Measurements from ENCODE around the gene GOLGA2.

DNA sequence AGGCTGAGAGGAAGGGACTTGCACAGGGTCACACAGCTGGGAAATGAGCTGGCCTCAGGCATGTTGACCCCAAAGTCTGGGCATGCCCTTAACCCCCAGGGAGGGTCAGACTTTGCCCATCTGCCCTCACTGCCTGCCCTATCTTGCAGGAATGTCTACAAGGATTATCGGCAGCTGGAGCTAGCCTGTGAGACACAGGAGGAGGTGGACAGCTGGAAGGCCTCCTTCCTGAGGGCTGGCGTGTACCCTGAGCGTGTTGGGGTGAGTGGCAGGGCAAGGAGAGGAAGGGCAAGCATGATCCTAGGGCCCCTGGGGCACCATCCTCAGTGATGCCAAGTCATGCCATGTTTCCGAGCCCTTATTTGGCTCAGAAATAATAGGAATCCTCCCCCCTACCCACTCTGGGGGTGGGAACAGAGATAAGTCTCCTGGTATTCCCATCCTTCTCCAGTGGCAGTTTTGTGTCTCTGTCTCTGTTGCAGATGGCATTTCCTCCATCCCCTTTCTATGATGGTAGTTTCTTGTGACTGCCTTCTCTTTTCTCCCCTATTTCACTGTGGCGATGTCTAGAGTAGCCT, 28.5 kb downstream of the GOLGA2 start:
- no peak for TF ChIP-seq EZH2 (IDR thresholded peaks at IDR 0.05; ENCODE audit: insufficient read depth, low read length)
- TF ChIP-seq, protein P1, sequence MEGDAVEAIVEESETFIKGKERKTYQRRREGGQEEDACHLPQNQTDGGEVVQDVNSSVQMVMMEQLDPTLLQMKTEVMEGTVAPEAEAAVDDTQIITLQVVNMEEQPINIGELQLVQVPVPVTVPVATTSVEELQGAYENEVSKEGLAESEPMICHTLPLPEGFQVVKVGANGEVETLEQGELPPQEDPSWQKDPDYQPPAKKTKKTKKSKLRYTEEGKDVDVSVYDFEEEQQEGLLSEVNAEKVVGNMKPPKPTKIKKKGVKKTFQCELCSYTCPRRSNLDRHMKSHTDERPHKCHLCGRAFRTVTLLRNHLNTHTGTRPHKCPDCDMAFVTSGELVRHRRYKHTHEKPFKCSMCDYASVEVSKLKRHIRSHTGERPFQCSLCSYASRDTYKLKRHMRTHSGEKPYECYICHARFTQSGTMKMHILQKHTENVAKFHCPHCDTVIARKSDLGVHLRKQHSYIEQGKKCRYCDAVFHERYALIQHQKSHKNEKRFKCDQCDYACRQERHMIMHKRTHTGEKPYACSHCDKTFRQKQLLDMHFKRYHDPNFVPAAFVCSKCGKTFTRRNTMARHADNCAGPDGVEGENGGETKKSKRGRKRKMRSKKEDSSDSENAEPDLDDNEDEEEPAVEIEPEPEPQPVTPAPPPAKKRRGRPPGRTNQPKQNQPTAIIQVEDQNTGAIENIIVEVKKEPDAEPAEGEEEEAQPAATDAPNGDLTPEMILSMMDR (IDR thresholded peaks at IDR 0.05; ENCODE audit: insufficient read depth, low read depth, low read length), result no peak
